Left ventricle myocardium superior (tissue), 1 donor: ENCODE data around the gene CEP120. TPM values are rescaled to one million over a fixed set of nuclear protein-coding genes. Genes with fewer than 3 reads are reported as not detected.
"Not testable (repeated sequence)": the region's sequence is repeated elsewhere in the genome, so short reads cannot be mapped to it uniquely, and the experiment has no call there.

ENCODE experiments used
- ATAC-seq: fragments of 200-7000 bp; cut with Tn5 transposase; one replicate; pipeline ENCODE4 v1.9.1; 2020; ENCODE audit warnings: mild to moderate bottlenecking, moderate library complexity
- DNase-seq: peaks from one replicate; pipeline ENCODE4 v3.0.0-alpha.2; 2020
- intact Hi-C: fragments of 100-400 bp; cut with micrococcal nuclease; formaldehyde crosslinking; loops from one replicate; pipeline ENCODE4 v1.11.0; 2022
- total RNA-seq: library from RNA; stranded (reverse); fragmentation: NEBNext Ultra II Directional; extraction: Animal tissue kit (Norgen Biotek cat#: 25700); gene quantifications from one replicate; pipeline ENCODE4 v1.2.1, GENCODE V29; 2021
- donor health status: DM: no; HTN: yes; CAD: no; lungs with severe emphysema.

The CEP120 gene
- total RNA-seq, 1 donor from 2014 or later = 10.6 TPM

- intact Hi-C loops, DNase-seq, ATAC-seq: not testable (repeated sequence)
These were observed 22.3 kb downstream of the CEP120 start for GRCh38 chr5:123400870-123401291.

- ATAC-seq = no peak
- no peak for DNase-seq
- intact Hi-C loops = no loop called here
These were observed 25.0 kb downstream of the CEP120 start for GRCh38 chr5:123398058-123398733.

GRCh38 chr5:123397538-123397937 is 25.7 kb downstream of the CEP120 start:
- ATAC-seq (no peak), DNase-seq (no peak)
- intact Hi-C loops = no loop called here

GRCh38 chr5:123391009-123391408 is 32.2 kb downstream of the CEP120 start:
- DNase-seq (no peak), ATAC-seq (no peak)
- intact Hi-C loops = no loop called here

- no peak for DNase-seq
- intact Hi-C loops = no loop called here
- no peak for ATAC-seq
These were observed 33.4 kb downstream of the CEP120 start for GRCh38 chr5:123389794-123390193.

GRCh38 chr5:123387313-123387712 is 35.9 kb downstream of the CEP120 start:
- ATAC-seq (no peak), DNase-seq (no peak)
- intact Hi-C loops = no loop called here

- DNase-seq = no peak
- intact Hi-C loops = no loop called here
- ATAC-seq = no peak
These were observed 41.0 kb downstream of the CEP120 start for GRCh38 chr5:123382252-123382651.

GRCh38 chr5:123371575-123372179 is 51.5 kb downstream of the CEP120 start:
- ATAC-seq (no peak), DNase-seq (peak; percentile 57)
- intact Hi-C loops = no loop called here

GRCh38 chr5:123369371-123369968 is 53.7 kb downstream of the CEP120 start:
- intact Hi-C loops = loop anchor here (10.0 kb wide), 1 partner anchor 475 kb away; no protein-coding TSS in a partner anchor
- ATAC-seq (no peak), DNase-seq (no peak)

- DNase-seq = no peak
- intact Hi-C loops = loop anchor here (10.0 kb wide), 1 partner anchor 473 kb away; no protein-coding TSS in a partner anchor
- no peak for ATAC-seq
These were observed 55.5 kb downstream of the CEP120 start for GRCh38 chr5:123367739-123368138.

- ATAC-seq (peak; percentile 28), DNase-seq (no peak)
- intact Hi-C loops = loop anchor here (10.0 kb wide), 1 partner anchor 470 kb away; no protein-coding TSS in a partner anchor
These were observed 58.0 kb downstream of the CEP120 start for GRCh38 chr5:123365156-123365555.

- intact Hi-C loops = loop anchor here (10.0 kb wide), 1 partner anchor 470 kb away; no protein-coding TSS in a partner anchor
- ATAC-seq (no peak), DNase-seq (no peak)
These were observed 58.6 kb downstream of the CEP120 start for GRCh38 chr5:123364441-123365155.

GRCh38 chr5:123360910-123361309 is 62.3 kb downstream of the CEP120 start:
- DNase-seq (no peak), ATAC-seq (no peak)
- intact Hi-C loops = loop anchor here (10.0 kb wide), 1 partner anchor 466 kb away; no protein-coding TSS in a partner anchor

- DNase-seq (no peak), ATAC-seq (peak; percentile 18)
- intact Hi-C loops = loop anchor here (10.0 kb wide), 1 partner anchor 465 kb away; no protein-coding TSS in a partner anchor
These were observed 63.0 kb downstream of the CEP120 start for GRCh38 chr5:123360201-123360571.

- DNase-seq = no peak
- peak; percentile 83 for ATAC-seq
These were observed 63.6 kb downstream of the CEP120 start for GRCh38 chr5:123359454-123360200.

GRCh38 chr5:123358751-123359150 is 64.5 kb downstream of the CEP120 start:
- DNase-seq = no peak
- ATAC-seq = no peak
- intact Hi-C loops = no loop called here

More at GRCh38 chr5:123359454-123360200, 63.6 kb downstream of the CEP120 start:
- intact Hi-C loops = loop anchor here (10.0 kb wide), 1 partner anchor 465 kb away; no protein-coding TSS in a partner anchor

- DNase-seq (no peak), ATAC-seq (no peak)
- intact Hi-C loops = no loop called here
These were observed 64.9 kb downstream of the CEP120 start for GRCh38 chr5:123358304-123358703.

GRCh38 chr5:123351820-123352219 is 71.4 kb downstream of the CEP120 start:
- no peak for DNase-seq
- intact Hi-C loops = no loop called here
- ATAC-seq = no peak

GRCh38 chr5:123351240-123351639 is 72.0 kb downstream of the CEP120 start:
- DNase-seq = no peak
- intact Hi-C loops = no loop called here
- no peak for ATAC-seq
